GM12874 (cell line): Measurements from ENCODE around the gene ADARB2.

Experiments
- CTCF ChIP-seq: IDR thresholded peaks from 2 replicates; pipeline ENCODE4 v1.5.1; 2011; ENCODE audit warnings: low read depth, mild to moderate bottlenecking, control low read depth, low read length, moderate library complexity; ENCODE audit not compliant: insufficient read depth

ADARB2 gene

GRCh38 chr10:1195828-1196227 lies 541.5 kb downstream of the ADARB2 start:
- no peak for TF ChIP-seq CTCF

- no peak for TF ChIP-seq CTCF
Observed at GRCh38 chr10:1194161-1194560, 543.2 kb downstream of the ADARB2 start.

GRCh38 chr10:1193561-1193960 lies 543.8 kb downstream of the ADARB2 start:
- no peak for TF ChIP-seq CTCF

GRCh38 chr10:1191752-1192151 lies 545.6 kb downstream of the ADARB2 start:
- no peak for TF ChIP-seq CTCF

DNA sequence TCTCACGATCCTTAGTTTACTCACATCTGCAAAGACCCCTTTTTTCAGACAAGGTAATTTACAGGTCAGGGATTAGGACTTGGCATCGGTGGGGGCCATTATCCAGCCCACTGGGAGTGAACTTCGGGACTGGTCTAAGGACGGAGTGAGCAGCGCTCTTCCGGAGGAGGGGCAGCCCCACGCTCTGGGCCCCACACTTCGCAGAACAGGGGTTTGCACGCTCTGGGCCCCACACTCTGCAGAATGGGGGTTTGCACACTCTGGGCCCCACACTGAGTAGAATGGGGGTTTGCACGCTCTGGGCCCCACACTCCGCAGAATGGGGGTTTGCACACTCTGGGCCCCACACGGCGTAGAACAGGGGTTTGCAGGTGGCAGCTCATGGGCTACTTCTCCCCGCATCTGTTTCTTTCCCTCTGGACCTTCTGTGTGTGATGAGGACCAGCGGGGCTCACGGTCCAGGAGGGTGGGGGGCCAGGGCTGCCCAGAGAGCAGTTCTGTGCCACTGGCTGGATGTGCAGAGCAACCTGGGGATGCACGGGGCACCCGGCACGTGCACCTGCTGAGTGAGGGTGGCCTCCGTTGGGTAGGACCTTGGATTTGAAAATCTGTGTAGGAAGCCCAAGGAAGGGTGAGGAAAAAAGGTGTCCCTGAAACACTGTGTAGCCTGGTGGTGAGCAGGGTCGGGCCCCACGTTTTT lies 546.4 kb downstream of the ADARB2 start:
- TF ChIP-seq CTCF = no peak

DNA sequence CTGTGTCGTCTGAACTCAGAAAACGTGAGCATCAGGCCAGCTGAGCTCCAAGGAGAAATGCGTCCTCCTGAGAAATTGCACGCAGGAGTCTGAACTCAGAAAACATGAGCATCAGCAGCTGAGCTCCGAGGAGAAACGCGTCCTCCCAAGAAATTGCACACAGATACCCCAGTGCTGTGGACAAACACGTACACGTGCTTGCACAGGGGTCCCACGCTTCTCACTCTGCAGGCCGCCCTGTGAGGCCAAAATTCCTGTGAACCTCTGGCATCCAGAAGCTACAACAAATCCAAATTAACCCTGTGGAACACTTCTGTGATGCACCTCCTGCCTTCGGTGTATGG lies 547.3 kb downstream of the ADARB2 start:
- no peak for TF ChIP-seq CTCF

- TF ChIP-seq CTCF = no peak
Observed at GRCh38 chr10:1189166-1190051, 547.9 kb downstream of the ADARB2 start.
